Gastroesophageal sphincter (tissue), 4 donors: Measurements from ENCODE around the gene FRMD4B. TPM values are rescaled to one million over a fixed set of nuclear protein-coding genes. Genes with fewer than 3 reads are reported as not detected.

Experiments used
- ATAC-seq: fragments of 150-250 bp; one replicate; pipeline ENCODE4 v1.9.1; 2016; ENCODE audit warnings: mild to moderate bottlenecking, moderate library complexity
- H3K27ac ChIP-seq, 4 donors: fragments of 200-600 bp; sonication (generic) in 3 of 4; 1 replicate in 3 of 4; 2 replicates in 1 of 4; pipeline ENCODE4 v1.5.1; 2016 to 2019
- H3K27me3 ChIP-seq: fragments of 200-600 bp; sonication (generic); one replicate; pipeline ENCODE4 v1.5.1; 2019
- H3K36me3 ChIP-seq, 2 donors: fragments of 200-600 bp; sonication (generic); one replicate each; pipeline ENCODE4 v1.5.1; 2019; ENCODE audit warnings: control low read depth in 1 of 2
- H3K4me1 ChIP-seq, 3 donors: fragments of 200-600 bp; sonication (generic); 1 replicate in 2 of 3; 2 replicates in 1 of 3; pipeline ENCODE4 v1.5.1; 2016 to 2019; ENCODE audit warnings: control low read depth in 2 of 3
- H3K4me3 ChIP-seq, 2 donors: fragments of 200-600 bp; sonication (generic); one replicate each; pipeline ENCODE4 v1.5.1; 2019; ENCODE audit warnings: mild to moderate bottlenecking in 1 of 2, moderate library complexity in 1 of 2
- H3K9me3 ChIP-seq, 3 donors: fragments of 200-600 bp; sonication (generic); one replicate each; pipeline ENCODE4 v1.5.1; 2017 to 2019; ENCODE audit warnings: control low read depth in 2 of 3
- EP300 ChIP-seq: sonication (generic); formaldehyde crosslinking; IDR thresholded peaks from one replicate; pipeline ENCODE4 v1.6.1; 2017; ENCODE audit warnings: antibody characterized with exemption, mild to moderate bottlenecking
- POLR2A ChIP-seq, 2 donors: fragments of 450-650 bp; IDR thresholded peaks; one replicate each; pipeline ENCODE4 v1.6.1; 2017; ENCODE audit warnings: antibody characterized with exemption in 2 of 2, mild to moderate bottlenecking in 2 of 2, moderate library complexity in 1 of 2
- POLR2AphosphoS5 ChIP-seq: sonication (generic); formaldehyde crosslinking; IDR thresholded peaks from one replicate; pipeline ENCODE4 v1.6.1; 2017; ENCODE audit warnings: antibody characterized with exemption
- WGBS, 2 donors: methylation state at CpG; one replicate each; pipeline ENCODE4 v1.1.5; 2018; ENCODE audit warnings: low coverage in 1 of 2; 5-methylcytosine and 5-hydroxymethylcytosine counted together
- total RNA-seq, 4 donors: library from RNA; depleted of rRNA; stranded (reverse); fragments of >200 nt; gene quantifications; one replicate each; pipeline ENCODE4 v1.1.0, GENCODE V29; 2016
- TF ChIP-seq, protein P1 (sequence below), 4 experiments: fragments of 200-600 bp in 2 of 4; fragments of 450-650 bp in 2 of 4; sonication (generic) in 1 of 4; IDR thresholded peaks; one replicate each; pipeline ENCODE4 v1.5.1; 2017 to 2019; ENCODE audit warnings: antibody characterized with exemption in 4 of 4, mild to moderate bottlenecking in 2 of 4, moderate library complexity in 2 of 4

Gene FRMD4B
- total RNA-seq, 4 donors from 2014 or later: 7.1 to 22.3 (median 19.8) TPM

DNA sequence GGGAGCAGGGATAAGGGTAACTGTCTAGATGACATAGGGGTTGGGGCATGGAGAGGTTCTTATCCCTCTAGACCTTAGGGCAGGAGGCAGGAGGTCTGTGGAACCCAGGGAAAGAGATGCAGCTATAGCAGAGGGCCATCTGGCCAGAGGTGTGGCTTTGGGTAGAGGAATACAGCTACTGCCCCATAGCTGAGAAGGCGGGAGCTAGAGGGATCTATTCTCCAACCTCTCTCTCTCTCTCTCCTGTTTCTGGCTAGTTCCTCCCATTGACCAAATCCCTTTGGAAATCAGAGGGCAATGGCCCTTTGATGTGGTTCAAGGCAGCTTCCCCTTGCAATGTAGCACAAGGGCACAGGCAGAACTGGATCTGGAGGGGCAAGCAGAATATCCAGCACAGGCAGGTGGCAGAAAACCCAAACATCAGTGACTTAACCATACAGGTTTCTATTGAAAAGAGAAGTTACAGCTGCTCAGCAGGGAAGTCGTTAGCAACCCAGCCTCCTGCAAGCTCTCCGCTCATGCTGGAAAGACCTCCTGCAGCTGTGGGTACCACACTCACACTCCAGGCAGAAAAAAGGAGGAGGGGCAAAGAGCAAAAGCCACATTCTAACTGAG is 241.2 kb downstream of the FRMD4B start:
- Histone ChIP-seq H3K4me3 (no peak overlapping the region), H3K27ac (no peak overlapping the region), H3K36me3 (no peaks in the 10 kb centered on the region), H3K4me1 (peaks cover 0 to 11% (median 0%) of the 10 kb centered on the region in 3 donors), H3K27me3 (no peaks in the 10 kb centered on the region), H3K9me3 (no peaks in the 10 kb centered on the region)
- TF ChIP-seq, protein P1, sequence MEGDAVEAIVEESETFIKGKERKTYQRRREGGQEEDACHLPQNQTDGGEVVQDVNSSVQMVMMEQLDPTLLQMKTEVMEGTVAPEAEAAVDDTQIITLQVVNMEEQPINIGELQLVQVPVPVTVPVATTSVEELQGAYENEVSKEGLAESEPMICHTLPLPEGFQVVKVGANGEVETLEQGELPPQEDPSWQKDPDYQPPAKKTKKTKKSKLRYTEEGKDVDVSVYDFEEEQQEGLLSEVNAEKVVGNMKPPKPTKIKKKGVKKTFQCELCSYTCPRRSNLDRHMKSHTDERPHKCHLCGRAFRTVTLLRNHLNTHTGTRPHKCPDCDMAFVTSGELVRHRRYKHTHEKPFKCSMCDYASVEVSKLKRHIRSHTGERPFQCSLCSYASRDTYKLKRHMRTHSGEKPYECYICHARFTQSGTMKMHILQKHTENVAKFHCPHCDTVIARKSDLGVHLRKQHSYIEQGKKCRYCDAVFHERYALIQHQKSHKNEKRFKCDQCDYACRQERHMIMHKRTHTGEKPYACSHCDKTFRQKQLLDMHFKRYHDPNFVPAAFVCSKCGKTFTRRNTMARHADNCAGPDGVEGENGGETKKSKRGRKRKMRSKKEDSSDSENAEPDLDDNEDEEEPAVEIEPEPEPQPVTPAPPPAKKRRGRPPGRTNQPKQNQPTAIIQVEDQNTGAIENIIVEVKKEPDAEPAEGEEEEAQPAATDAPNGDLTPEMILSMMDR (IDR thresholded peaks at IDR 0.05): no peak
- no peak for TF ChIP-seq POLR2A (IDR thresholded peaks at IDR 0.05)
- TF ChIP-seq EP300: no peak
- TF ChIP-seq POLR2AphosphoS5: no peak
- 73 to 100% methylated on average over 1 to 2 of the region's 3 CpGs for WGBS, 2 donors
- ATAC-seq: no peak

DNA sequence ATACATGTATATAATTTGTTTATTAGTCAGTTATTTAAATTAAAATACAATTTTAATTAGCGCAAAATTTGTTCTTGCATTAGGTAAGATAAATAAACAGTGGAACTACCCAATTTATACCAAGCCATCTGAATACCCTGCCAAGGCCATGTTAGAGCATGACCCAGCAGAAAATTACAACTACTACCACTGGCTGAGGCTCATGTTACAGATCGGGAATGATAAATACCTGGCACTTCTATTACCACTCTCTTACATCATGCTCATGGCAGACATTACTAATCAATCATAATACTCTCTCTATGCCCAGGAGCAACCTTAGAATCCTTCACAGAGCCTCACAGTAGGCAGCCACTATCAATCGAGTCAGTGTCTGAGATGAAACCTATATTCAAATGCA is 242.3 kb downstream of the FRMD4B start:
- Histone ChIP-seq H3K27ac (no peak overlapping the region), H3K27me3 (no peaks in the 10 kb centered on the region), H3K36me3 (no peaks in the 10 kb centered on the region), H3K4me3 (no peak overlapping the region), H3K4me1 (peaks cover 0 to 11% (median 0%) of the 10 kb centered on the region in 3 donors), H3K9me3 (no peaks in the 10 kb centered on the region)
- TF ChIP-seq POLR2A (IDR thresholded peaks at IDR 0.05): no peak
- TF ChIP-seq, protein P1 (IDR thresholded peaks at IDR 0.05): no peak
- TF ChIP-seq EP300: no peak
- TF ChIP-seq POLR2AphosphoS5: no peak
- no peak for ATAC-seq
- 68 to 86% methylated on average over 3 of the region's 3 CpGs for WGBS, 2 donors

DNA sequence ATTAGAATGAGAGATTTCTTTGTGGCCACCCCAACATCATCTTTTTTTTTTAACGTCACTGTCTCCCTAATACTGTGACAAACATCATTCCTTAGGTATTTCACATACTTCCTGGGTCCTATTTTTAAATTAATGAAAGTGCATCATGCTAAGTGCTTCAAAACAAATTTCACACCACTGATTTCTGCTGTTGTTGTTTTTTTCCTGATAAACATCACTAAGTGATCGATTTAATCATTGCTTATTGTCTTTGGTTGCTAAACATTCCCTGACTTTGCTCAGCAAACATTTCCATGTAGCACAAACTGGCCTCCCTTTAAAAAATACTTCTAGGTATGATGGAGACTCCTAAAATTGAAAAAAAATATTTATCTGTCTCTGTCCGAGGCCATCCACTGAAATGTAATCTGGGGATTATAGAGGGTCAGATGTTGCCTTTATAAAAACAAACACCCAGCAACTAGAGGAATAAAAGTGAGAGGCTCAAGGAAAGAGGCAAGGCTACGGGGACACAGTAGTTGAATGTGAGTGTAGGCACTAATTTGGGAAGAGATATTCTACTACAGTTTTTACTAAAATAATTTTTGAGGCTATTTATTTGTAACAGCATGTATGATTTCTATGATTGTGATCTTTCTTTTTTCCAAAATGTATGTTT is 243.0 kb downstream of the FRMD4B start:
- 27 to 70% methylated on average over 4 of the region's 4 CpGs for WGBS, 2 donors
- Histone ChIP-seq H3K27me3 (no peaks in the 10 kb centered on the region), H3K9me3 (no peaks in the 10 kb centered on the region), H3K4me3 (no peak overlapping the region), H3K36me3 (no peaks in the 10 kb centered on the region), H3K27ac (no peak overlapping the region), H3K4me1 (peaks cover 0 to 11% (median 0%) of the 10 kb centered on the region in 3 donors)
- no peak for ATAC-seq
- TF ChIP-seq, protein P1 (IDR thresholded peaks at IDR 0.05): no peak
- no peak for TF ChIP-seq EP300
- no peak for TF ChIP-seq POLR2A (IDR thresholded peaks at IDR 0.05)
- TF ChIP-seq POLR2AphosphoS5: no peak

- Histone ChIP-seq H3K36me3 (no peaks in the 10 kb centered on the region), H3K27me3 (no peaks in the 10 kb centered on the region), H3K27ac (peak overlapping the region in 1 of 4 donors; percentile 34), H3K4me1 (peaks cover 0 to 11% (median 0%) of the 10 kb centered on the region in 3 donors), H3K4me3 (no peak overlapping the region), H3K9me3 (no peaks in the 10 kb centered on the region)
- WGBS, 2 donors: 16 to 23% methylated on average over 3 of the region's 3 CpGs
- ATAC-seq: no peak
- TF ChIP-seq EP300 (no peak), POLR2A (IDR thresholded peaks at IDR 0.05) (no peak), POLR2AphosphoS5 (no peak)
- TF ChIP-seq, protein P1 (IDR thresholded peaks at IDR 0.05): no peak
These were observed 243.8 kb downstream of the FRMD4B start for GRCh38 chr3:69142090-69142489.

- TF ChIP-seq POLR2A (IDR thresholded peaks at IDR 0.05): no peak
- TF ChIP-seq, protein P1 (IDR thresholded peaks at IDR 0.05): no peak
- TF ChIP-seq POLR2AphosphoS5: no peak
- TF ChIP-seq EP300: no peak
- Histone ChIP-seq H3K27ac (no peak overlapping the region), H3K4me1 (peaks cover 0 to 11% (median 0%) of the 10 kb centered on the region in 3 donors), H3K27me3 (no peaks in the 10 kb centered on the region), H3K4me3 (no peak overlapping the region), H3K36me3 (no peaks in the 10 kb centered on the region), H3K9me3 (no peaks in the 10 kb centered on the region)
- no peak for ATAC-seq
These were observed 244.6 kb downstream of the FRMD4B start for GRCh38 chr3:69141313-69141712.
